HEK293T (cell line): ENCODE data around the gene PPDPF.

ENCODE experiments used
- BHLHE40 ChIP-seq: fragments of 450-650 bp; IDR thresholded peaks from 2 replicates; pipeline ENCODE4 v1.6.1; 2016; ENCODE audit warnings: mild to moderate bottlenecking, moderate library complexity, borderline replicate concordance
- ELF4 ChIP-seq: fragments of 450-650 bp; IDR thresholded peaks from 2 replicates; pipeline ENCODE4 v1.6.1; 2017; ENCODE audit warnings: antibody characterized with exemption
- FOXA1 ChIP-seq: fragments of 450-650 bp; IDR thresholded peaks from 2 replicates; pipeline ENCODE4 v1.6.1; 2016; ENCODE audit warnings: mild to moderate bottlenecking
- FOXM1 ChIP-seq: fragments of 450-650 bp; IDR thresholded peaks from 2 replicates; pipeline ENCODE4 v1.6.1; 2017; ENCODE audit warnings: mild to moderate bottlenecking, borderline replicate concordance
- HDGF ChIP-seq: fragments of 450-650 bp; IDR thresholded peaks from 2 replicates; pipeline ENCODE4 v1.6.1; 2017; ENCODE audit warnings: antibody characterized with exemption, borderline replicate concordance
- NFRKB ChIP-seq: fragments of 450-650 bp; IDR thresholded peaks from 2 replicates; pipeline ENCODE4 v1.6.1; 2016; ENCODE audit warnings: mild to moderate bottlenecking, moderate library complexity
- PKNOX1 ChIP-seq: fragments of 450-650 bp; IDR thresholded peaks from 2 replicates; pipeline ENCODE4 v1.6.1; 2016
- ZNF384 ChIP-seq: fragments of 450-650 bp; IDR thresholded peaks from 2 replicates; pipeline ENCODE4 v1.6.1; 2016

- TF ChIP-seq PKNOX1 (no peak), FOXA1 (no peak), ZNF384 (no peak), FOXM1 (no peak), HDGF (no peak), ELF4 (no peak), BHLHE40 (no peak), NFRKB (no peak)
Measured at GRCh38 chr20:63471717-63471980, 48.9 kb upstream of the PPDPF start.
